ENCODE data around the gene ZNF654.
A peak's percentile ranks its signal among the peaks of the same experiment; 100 is the strongest.
"Not testable (repeated sequence)": the region's sequence is repeated elsewhere in the genome, so short reads cannot be mapped to it uniquely, and the experiment has no call there.

The ZNF654 gene

DNA sequence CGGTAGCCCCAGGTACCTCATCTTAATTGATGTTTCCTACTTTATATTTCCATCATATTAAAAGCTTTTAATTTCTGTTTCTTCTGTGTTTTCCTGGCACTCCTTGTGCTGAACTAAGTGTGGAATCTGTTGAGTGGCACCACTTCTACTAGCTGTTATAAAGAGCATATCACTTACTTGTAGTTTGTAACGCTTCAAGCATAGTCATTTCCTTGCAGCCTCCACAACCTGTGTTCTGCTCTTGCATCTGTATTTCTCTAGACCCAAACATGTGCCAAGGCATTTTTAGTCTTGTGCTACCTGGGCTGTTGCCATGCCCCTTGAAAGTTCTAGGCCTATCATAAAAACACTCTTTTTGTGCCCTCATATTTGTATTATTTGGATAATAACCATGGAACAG is 16.0 kb downstream of the ZNF654 start:
- no peak for DNase-seq

DNA sequence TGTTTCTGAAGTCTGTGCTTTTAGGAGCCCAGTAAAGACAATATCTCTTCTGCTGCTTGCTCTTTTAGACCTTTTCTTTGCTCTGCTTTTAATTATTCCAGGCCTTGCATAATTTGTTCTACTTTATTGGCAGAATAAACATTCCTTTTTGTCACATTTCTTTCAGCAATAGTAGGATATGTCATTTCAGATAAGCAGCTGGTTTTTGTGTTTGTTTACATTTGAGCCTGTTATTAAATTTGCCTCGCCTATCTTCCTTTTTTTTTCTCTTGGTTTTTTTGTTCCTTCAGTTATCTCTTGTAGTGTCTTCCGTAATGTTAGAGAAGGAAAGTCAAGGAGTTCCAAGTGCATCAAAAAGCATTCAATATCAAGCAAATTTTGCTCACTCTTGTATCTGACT is 16.4 kb downstream of the ZNF654 start:
- no peak for DNase-seq

DNA sequence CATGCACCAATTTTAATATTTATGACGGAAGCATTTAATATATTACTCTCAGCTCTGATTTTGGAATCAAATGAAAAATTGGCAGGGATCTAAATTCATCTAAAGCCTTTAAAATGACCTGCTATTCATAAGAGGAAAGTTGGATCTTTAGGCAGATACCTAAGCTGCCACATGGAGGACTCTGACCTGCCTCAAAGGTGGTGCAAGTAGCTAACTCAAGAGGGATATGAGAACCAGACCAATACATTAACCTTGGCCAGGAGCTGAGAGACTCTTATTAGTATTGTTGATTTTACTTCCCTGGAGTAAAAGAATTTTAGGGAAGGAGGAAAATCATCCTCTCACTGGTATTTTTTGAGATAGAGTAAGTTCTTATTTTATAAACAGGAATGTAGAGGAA is 17.7 kb downstream of the ZNF654 start:
- DNase-seq: no peak

DNA sequence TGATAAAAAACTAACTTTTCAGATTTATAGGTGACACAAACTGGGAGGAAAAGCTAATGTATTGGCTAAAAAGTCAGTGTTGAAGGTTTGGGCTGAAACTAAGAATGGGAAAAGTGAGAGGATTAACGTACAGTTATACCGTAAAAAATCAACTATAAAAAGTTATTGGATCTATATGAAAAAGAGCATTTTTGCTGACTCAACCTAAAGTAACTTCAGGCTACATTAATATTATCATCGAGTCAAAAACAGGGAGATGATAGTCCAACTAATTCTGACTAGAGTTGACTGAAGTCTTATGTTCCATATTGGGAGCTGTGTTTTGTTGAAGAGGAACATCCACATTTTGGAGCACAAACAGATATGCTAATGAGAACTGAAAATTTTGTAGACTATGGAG is 19.9 kb downstream of the ZNF654 start:
- no peak for DNase-seq

DNA sequence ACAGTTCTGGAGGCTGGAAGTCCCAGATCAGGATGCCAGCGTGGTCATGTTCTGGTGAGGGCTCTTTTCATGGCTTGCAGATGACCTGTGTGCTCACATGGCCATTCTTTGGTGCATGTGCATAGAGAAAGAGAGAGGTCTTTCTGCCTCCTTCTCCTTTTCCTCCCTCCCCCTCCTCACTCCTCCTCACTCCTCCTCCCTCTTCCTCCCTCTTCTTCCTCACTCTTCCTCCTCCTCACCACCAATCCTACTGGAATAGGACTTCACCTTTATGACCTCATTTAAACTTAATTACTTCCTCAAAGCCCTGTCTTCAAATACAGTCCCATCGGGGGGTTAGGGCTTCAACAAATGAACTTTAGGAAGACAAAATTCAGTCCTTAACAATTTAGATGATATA is 23.8 kb downstream of the ZNF654 start:
- DNase-seq: no peak

DNA sequence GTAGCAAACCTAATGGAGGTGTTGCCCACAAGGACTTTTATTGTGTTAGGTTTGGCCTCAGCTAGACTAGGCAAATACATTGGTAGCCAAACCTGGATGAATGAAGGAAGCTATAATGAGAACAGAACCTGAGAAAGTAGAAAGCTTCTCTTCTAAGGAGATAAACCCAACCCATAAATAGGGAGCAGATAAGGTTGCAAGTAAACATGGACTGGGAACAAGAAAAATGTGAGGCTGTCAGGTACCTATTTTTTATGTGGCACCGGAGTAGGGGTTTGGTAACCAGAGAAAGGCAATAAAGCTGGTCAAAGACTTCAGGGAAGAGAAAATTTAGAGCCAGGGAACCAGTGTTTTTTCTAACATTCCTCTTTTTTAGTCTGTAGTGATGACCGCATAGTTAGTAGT is 25.0 kb downstream of the ZNF654 start:
- DNase-seq: no peak

DNA sequence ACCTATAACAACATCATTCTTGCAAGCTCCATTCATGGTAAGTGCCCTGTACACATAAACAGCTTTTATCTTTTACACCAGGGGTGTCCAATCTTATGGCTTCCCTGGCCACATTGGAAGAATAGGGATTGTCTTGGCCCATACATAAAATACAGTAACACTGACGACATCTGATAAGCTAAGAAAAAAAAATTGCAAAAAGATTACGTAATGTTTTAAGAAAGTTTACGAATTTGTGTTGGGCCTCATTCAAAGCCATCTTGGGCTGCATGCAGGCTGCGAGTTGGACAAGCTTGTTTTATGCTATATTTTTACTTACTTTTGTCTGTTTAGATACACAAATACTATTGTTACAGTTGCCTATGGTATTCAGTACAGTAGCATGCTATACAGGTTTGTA is 31.6 kb downstream of the ZNF654 start:
- no peak for DNase-seq

DNA sequence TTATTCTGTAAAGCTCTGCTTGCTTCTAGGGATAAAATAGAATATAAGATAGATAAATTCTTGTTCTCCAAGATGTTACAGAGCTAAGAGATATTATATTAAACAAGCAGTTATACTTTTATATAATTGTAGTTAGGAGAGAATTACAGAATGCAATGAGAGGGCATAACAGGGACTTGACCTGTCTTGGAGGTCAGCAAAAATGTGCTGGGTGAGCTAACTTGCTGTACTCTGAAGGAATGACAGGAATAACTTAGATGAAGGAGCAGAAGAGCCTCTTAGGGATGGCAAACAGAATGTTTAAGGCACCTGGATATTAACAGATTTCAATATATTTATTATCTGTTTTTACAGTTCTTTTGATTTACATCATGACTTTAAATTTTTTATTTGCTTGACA is 33.2 kb downstream of the ZNF654 start:
- no peak for DNase-seq

DNA sequence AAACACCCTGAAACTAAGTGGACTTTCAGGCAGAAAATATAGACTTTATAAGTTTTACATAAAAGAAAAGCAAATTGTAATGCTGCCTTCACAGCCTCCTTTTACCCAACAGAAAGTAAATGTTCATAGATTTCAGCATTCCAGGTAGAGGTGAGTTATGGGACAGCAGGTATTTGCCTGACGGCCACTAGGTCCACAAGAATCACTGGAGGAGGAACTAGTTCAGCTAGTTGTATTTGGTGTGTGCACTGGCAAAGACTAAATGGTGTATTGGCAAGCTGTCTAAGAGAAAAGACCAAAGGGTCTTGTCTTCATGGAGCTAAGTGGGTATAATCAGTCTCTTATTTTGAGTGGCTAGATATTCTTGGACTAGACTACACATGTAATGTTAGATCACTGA is 34.2 kb downstream of the ZNF654 start:
- DNase-seq: no peak

DNA sequence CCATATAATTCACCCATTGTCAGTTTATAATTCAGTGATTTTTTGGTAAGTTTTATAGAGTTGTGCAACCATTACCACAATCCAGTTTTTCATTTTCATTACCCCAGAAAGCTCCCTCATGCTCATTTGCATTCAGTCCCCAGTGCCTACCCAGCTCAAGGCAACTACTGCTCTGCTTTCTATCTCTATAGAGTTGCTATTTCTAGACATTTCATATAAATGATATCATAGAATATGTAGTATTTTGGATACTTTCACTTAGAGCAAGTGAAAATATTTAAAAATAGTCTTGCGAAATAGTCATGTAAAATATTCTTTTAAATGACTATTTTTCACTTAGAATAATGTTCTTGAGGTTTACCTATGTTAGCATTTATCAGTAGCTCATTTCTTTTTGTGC is 42.1 kb downstream of the ZNF654 start:
- no peak for DNase-seq

DNA sequence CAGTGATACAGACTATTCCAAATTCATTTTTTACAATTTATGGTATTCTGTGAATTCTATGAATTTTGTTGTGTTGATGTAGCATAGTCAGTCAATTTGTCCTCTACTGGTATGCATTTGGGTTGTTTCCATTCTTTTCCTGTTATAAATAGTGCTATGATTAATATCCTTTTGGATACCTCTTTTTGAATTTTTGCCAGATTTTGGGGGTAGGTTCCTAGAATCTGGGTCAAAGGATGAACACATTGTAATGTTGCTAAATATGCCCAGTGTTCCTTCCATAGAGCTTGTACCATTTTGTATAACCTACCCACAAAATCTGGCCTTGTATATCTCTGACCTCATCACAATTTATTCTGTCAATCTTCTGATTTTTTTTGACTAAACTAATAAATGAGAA is 46.3 kb downstream of the ZNF654 start:
- no peak for DNase-seq

DNA sequence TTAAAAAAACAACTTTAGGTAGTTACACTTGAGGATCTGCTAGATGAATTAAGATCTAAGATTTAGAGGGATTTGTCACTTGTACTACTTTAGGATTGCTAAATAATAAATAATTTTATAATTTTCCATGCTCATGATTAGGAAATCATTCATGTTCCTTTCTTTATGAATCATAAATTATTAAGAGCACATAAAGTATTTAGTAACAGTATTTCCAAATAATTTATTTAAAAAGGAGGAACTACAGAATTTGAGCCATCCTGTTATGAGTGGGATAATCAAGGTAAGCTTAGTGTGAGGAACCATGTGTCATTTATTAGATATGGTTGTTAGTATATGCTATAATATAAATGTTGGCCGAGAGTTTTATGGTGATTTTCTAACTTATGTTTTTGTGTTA is 53.2 kb downstream of the ZNF654 start:
- DNase-seq: no peak

DNA sequence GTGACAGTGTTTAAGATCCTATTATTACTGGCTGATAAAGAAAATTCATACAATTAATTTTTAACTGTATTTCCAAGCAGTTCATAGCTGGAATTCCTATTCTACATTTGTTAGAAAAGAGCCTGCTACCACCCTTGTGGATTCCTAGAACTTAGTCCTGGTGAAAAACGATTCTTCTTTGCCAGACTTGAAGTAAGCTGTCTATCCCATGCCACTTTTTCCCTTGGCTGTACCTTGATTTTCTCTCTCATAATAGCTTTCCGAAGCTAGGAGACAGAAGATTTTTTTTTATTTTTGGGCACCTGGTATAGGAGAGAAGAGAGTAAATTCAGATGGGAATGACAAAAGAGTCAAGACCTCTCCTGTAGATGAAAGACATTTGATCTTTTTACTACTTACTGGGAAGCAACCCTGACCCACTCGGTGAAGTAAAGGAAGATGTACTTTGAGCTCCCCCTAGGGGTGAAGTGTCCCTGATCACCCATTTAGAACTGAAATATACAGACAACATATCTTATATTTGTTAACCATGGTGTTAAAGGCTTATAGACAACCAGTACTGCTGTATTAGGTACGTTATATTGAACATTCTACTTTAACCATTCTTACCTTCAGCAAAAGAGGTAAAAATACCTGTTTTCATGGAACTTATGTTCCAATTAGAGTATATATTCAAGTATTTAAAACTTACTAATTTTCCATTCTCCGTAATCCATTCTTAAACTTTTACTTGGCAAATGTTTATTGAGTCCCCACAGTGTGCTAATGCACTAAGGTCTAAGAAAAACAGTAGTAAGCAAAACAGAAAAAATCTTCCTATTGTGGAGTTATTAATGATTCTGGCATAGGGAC is 54.5 kb downstream of the ZNF654 start:
- DNase-seq: peak; percentile 62

DNA sequence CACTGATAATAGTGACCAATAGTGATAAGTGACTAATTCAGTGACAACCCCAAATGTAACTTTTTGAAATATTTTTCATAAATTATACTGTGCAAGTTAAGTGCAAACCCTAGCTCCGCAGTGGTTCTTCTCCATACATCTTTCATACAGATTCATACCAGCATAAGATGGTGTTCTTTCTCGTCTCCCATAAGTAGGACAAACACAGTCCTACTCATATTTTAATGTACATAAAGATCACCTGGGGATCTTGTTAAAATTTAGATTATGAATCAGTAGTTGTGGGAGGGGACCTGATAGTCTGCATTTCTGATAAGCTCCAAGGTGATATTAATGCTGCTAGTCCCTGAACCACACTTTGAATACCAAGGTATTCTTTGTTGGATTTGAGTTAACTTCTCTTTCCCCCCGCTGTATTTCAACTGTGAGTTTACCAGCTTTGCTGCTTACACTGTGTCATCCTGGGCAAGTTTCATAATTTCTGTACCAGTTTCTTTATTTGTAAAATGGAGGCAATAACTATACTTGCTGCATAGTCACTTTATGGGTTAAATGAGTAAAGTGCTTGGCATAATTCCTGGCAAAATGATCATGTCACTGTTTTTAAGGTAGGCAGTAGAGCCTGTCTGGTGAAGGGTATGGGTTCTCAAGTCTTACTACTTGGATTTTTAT is 56.0 kb downstream of the ZNF654 start:
- DNase-seq: no peak

DNA sequence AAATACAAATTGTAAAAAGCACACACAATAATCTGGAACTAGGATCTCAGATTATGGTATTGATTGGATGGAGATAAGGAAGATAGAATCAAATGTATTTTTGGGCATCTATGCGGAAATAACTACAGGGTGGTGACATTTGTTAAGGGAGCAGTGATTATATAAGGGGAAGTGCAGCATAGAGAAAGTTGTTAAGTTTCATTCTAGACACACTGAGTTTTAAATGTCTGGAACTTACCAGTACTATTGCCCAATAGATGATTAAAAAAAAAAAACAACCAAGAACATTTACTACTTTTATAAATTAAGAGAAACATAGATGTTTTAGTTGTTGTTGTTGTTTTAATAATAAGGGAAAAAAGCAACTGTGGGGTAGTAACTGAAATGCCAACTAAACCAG is 58.6 kb downstream of the ZNF654 start:
- DNase-seq: no peak

DNA sequence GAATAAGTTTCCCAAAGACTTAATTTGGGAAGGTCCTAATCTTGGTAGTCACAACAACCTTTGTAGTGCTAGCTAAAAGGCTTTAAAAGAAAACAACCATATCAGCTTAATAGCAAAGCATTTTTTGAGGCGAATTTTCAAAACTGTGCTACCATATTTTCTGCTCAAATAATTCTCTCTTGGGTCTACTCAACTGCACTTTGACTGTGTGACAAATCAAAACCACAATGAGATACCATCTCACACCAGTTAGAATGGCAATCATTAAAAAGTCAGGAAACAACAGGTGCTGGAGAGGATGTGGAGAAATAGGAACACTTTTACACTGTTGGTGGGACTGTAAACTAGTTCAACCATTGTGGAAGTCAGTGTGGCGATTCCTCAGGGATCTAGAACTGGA is 59.5 kb downstream of the ZNF654 start:
- not testable (repeated sequence) for DNase-seq

DNA sequence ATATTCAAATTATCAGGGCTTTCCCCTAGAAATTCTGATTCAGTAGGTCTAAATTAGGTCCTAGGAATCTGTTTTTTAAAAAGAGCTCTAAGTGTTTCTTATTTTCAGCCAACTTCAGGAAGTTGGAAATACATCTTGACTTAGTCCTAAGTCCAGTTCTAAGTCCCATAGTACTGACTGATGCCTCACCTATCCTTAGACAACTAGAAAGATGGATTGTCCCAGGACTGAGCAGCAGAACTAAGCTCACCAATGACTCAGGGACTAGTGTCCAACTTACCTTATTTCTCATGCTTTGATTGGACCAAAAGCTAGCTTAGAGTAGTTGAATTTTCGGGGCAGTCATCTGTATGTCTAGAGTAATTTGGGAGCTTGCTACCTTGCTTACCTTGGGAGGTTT is 64.5 kb downstream of the ZNF654 start:
- DNase-seq: no peak

DNA sequence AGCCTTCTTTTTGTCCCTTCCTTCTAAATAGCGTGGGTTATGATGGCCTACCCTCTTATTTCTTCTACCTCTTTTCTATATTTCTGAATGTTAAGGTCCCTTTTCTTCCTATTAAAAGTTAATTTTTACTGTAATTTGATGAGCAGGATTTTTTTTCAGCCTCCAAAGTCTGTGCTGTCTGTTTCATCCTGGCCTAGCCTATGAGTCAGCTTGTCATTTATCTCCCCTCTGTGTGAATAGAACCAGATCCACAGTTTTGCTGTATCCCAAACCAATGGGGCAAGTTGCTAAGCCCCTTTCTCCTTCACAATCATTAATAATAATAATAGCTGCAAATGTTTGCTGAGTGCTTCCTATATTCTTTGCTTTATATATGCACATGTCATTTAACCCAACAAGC is 72.6 kb downstream of the ZNF654 start:
- no peak for DNase-seq

DNA sequence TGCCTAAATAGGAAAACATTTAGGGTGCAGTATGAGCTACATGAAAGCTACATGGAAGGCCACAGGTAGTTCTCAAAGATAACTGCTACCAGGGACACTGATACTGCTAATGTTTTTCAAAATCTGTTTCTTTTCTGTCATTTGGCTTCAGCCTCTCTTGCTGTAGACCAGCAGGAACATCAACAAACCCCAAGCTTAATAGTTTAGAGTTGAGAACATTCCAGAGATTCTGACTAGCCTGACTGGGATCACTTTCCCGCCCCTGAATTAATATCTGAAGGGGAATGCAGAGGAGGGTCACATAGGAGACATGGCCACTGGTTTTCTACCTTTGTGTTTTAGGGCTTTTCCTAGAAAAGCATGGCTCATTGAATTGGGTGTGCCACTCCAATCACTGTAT is 73.8 kb downstream of the ZNF654 start:
- no peak for DNase-seq

DNA sequence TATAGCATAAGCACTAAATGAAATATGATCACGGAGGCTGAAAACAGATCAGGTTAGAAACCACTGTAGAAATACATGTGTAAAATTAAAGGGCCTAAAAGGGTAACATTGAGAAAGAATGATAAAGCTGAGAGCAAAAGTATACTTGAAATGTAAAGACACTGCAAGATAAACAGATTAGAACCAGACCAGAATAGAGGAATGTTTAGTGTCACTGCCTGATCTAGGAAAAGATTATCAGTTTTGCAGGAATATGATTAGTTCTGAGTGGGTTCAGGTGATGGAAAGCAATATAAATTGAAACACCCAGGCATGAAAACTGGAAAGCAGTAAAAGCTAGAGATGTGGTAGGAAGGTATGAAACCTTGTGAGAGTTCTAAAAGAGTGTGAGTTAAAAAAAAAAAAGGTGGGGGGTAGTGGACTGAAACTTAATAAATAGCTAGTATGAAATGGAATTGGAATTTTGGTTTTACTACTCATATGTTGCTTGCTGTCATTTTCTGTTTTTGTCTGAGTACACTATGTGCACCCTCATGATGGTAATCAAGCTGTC is 74.7 kb downstream of the ZNF654 start:
- no peak for DNase-seq

DNA sequence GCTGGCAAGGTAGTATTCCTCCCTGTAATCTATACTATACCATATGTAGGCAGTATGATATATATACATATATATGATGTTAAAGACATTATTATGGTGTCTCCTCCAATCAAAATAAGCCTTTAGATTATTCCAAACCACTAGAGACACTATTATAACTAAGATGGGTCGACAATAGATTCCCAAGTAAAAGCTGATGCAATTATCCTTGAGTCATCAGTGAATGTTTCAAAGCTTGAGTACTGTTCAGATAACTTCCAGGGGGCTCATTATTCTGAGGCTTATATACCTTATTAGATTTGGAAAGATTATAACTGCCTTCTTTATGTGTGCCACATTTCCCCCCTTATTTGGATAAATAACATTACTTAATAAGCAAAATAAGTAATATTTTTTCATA is 78.8 kb downstream of the ZNF654 start:
- DNase-seq: no peak

DNA sequence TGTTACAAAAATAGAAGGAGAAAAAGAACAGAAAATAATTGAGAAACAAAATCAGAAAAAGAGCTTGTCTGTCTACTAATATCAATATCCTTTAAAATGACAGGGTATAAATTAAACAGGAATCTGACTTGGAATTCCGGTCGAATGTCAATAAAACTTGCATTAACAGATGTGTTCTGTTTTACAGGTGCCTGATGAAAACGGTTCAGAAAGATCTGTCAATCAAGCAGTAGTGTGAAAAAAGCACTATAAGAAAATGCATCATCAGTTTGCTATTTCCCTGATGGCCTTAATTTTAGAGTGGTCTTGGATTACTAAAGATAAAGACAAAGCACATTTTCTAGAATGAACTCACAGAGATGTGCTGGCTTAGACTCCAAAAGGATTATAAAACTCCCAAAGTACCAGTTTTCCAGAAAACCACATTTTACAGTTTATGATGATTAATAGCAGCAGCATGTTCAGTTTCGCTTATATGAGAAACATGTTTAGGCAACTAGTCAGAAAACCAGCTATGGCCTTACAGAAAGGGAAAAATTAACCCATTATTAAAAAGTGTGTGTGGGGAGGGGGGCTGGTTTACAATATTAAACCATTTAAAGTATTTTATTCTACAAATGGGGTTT is 82.5 kb downstream of the ZNF654 start:
- DNase-seq: no peak

DNA sequence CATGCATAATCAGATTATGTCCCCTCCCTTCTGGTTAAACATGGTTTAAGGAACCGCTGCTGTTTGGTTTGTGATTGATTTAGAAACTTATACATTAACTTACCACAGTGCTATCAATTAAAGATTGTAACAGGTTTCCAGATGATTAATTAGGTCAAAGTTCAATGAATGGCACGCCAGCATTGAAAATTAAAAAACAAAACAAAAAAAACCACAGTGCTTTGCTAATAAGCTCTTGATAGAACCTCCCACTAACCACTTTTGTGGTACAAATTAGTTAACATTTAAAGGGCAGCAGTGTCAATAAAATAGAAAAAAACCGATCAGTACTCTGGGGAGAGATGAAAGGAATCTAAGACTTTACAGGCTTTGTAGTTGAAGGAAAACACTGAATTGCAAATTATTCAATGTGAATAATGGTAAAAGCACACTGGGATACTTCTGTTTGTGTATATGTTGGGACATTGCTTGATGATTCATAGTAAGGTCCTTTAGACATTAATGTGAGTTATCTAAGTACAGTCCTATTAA is 83.1 kb downstream of the ZNF654 start:
- no peak for DNase-seq

DNA sequence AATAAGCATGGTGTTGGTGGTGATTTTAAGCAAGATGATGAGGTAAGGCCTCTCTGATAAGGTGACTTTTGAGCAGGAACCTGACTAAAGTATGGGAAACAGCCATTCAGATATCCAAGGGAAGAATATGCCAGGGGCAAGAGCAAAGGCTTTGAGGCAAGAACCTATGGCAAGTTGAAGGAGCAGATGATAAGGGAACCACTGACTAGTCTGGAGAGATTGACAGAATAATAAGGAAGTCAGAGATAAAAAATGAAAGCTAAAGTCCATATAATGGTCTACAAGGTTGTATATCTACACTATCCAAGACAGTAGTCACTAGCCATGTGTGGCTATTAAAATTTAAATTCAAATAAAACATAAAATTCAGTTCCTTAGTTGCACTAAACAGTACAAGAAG is 88.2 kb downstream of the ZNF654 start:
- no peak for DNase-seq
